ENCODE results near the gene ZNF213. TPM values are rescaled to one million over a fixed set of nuclear protein-coding genes. Genes with fewer than 3 reads are reported as not detected.

The ZNF213 gene
- total and polyA plus RNA-seq, 4 donors = 7.8 to 13.1 (median 11.5) TPM

- no peak for DNase-seq
- no peaks in the 10 kb centered on the region for H3K27me3 ChIP-seq (ENCODE audit: control insufficient read depth in 3 of 3, insufficient read depth in 3 of 3, low read length in 2 of 3)
- TF ChIP-seq, protein P1, sequence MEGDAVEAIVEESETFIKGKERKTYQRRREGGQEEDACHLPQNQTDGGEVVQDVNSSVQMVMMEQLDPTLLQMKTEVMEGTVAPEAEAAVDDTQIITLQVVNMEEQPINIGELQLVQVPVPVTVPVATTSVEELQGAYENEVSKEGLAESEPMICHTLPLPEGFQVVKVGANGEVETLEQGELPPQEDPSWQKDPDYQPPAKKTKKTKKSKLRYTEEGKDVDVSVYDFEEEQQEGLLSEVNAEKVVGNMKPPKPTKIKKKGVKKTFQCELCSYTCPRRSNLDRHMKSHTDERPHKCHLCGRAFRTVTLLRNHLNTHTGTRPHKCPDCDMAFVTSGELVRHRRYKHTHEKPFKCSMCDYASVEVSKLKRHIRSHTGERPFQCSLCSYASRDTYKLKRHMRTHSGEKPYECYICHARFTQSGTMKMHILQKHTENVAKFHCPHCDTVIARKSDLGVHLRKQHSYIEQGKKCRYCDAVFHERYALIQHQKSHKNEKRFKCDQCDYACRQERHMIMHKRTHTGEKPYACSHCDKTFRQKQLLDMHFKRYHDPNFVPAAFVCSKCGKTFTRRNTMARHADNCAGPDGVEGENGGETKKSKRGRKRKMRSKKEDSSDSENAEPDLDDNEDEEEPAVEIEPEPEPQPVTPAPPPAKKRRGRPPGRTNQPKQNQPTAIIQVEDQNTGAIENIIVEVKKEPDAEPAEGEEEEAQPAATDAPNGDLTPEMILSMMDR (IDR thresholded peaks at IDR 0.05; ENCODE audit: control extremely low read depth, extremely low read depth) = no peak
- 90 to 95% methylated on average over 16 of the region's 16 CpGs for WGBS, 2 donors
- ATAC-seq (ENCODE audit: insufficient read depth, low FRiP score) = no peak
- H3K9ac ChIP-seq (ENCODE audit: insufficient read depth in 1 of 2, low read length in 2 of 2) = no peak overlapping the region
- peaks cover 2 to 10% (median 8%) of the 10 kb centered on the region in 5 donors for H3K4me1 ChIP-seq (ENCODE audit: control insufficient read depth in 5 of 5, insufficient read depth in 5 of 5, low read length in 5 of 5)
- no peak overlapping the region for H3K27ac ChIP-seq (ENCODE audit: low read depth in 1 of 2, low read length in 1 of 2)
- H3K9me3 ChIP-seq (ENCODE audit: control insufficient read depth in 4 of 4, insufficient read depth in 3 of 4, low read length in 3 of 4) = no peaks in the 10 kb centered on the region
- H3K4me3 ChIP-seq = no peak overlapping the region
- peaks cover 5 to 36% (median 7%) of the 10 kb centered on the region in 4 donors for H3K36me3 ChIP-seq (ENCODE audit: control insufficient read depth in 4 of 4, insufficient read depth in 4 of 4, low read length in 4 of 4)
Measured at GRCh38 chr16:3118204-3118790, 16.5 kb upstream of the ZNF213 start.

GRCh38 chr16:3118846-3119245 is 16.0 kb upstream of the ZNF213 start:
- Histone ChIP-seq H3K27ac (ENCODE audit: low read depth in 1 of 2, low read length in 1 of 2) (no peak overlapping the region), H3K4me1 (ENCODE audit: control insufficient read depth in 5 of 5, insufficient read depth in 5 of 5, low read length in 5 of 5) (peaks cover 0 to 9% (median 4%) of the 10 kb centered on the region in 5 donors), H3K36me3 (ENCODE audit: control insufficient read depth in 4 of 4, insufficient read depth in 4 of 4, low read length in 4 of 4) (peaks cover 5 to 36% (median 7%) of the 10 kb centered on the region in 4 donors), H3K9me3 (ENCODE audit: control insufficient read depth in 4 of 4, insufficient read depth in 3 of 4, low read length in 3 of 4) (no peaks in the 10 kb centered on the region), H3K27me3 (ENCODE audit: control insufficient read depth in 3 of 3, insufficient read depth in 3 of 3, low read length in 2 of 3) (no peaks in the 10 kb centered on the region), H3K4me3 (no peak overlapping the region), H3K9ac (ENCODE audit: insufficient read depth in 1 of 2, low read length in 2 of 2) (no peak overlapping the region)
- ATAC-seq (ENCODE audit: insufficient read depth, low FRiP score) (no peak), DNase-seq (no peak)
- TF ChIP-seq, protein P1 (IDR thresholded peaks at IDR 0.05; ENCODE audit: control extremely low read depth, extremely low read depth) = no peak
- 94 to 97% methylated on average over 20 of the region's 20 CpGs for WGBS, 2 donors

- Histone ChIP-seq H3K27me3 (ENCODE audit: control insufficient read depth in 3 of 3, insufficient read depth in 3 of 3, low read length in 2 of 3) (no peaks in the 10 kb centered on the region), H3K9ac (ENCODE audit: insufficient read depth in 1 of 2, low read length in 2 of 2) (no peak overlapping the region), H3K9me3 (ENCODE audit: control insufficient read depth in 4 of 4, insufficient read depth in 3 of 4, low read length in 3 of 4) (no peaks in the 10 kb centered on the region), H3K4me3 (no peak overlapping the region), H3K36me3 (ENCODE audit: control insufficient read depth in 4 of 4, insufficient read depth in 4 of 4, low read length in 4 of 4) (peaks cover 5 to 36% (median 7%) of the 10 kb centered on the region in 4 donors), H3K27ac (ENCODE audit: low read depth in 1 of 2, low read length in 1 of 2) (no peak overlapping the region), H3K4me1 (ENCODE audit: control insufficient read depth in 5 of 5, insufficient read depth in 5 of 5, low read length in 5 of 5) (peaks cover 0 to 6% (median under 1%) of the 10 kb centered on the region in 5 donors)
- DNase-seq = no peak
- ATAC-seq (ENCODE audit: insufficient read depth, low FRiP score) = no peak
- 96% methylated on average over 30 to 33 of the region's 33 CpGs for WGBS, 2 donors
- TF ChIP-seq, protein P1 (IDR thresholded peaks at IDR 0.05; ENCODE audit: control extremely low read depth, extremely low read depth) = no peak
Measured at GRCh38 chr16:3119286-3119685, 15.5 kb upstream of the ZNF213 start.
